ENCODE measurements around the gene MAPK8. TPM values are rescaled to one million over a fixed set of nuclear protein-coding genes. Genes with fewer than 3 reads are reported as not detected.

The MAPK8 gene
- total RNA-seq, 1 experiment from 2014 or later = 52.9 TPM

DNA sequence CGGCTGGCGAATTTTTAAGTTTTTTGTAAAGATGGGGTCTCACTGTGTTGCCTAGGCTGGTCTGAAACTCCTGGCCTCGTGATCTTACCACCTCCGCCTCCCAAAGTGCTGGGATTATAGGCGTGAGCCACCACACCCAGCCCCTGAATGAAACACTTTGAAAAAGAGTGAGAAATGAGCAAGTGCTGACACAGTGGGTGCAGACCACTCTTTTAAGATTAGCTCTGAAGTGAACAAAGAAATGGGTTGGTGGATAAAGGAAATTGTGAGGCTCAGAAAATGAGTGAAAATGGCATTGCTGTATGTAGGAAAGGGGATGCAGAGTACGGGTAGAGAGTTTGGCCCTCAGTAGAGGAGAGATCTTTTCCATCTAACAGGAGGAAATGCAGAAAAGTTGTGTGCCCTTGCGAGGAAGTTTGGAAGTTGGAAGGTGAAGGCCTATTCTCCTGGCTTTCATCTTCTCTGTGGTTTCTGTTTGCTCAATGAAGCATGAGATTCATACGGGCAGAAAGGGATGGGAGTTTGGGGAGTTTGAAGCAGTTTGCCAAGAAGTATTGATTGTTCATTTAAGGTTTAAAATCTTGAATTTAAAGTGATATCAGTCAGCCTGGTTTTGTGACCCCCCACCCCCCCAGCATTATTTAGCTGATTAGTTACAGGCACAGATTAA, 11.0 kb downstream of the MAPK8 start:
- no peaks in the 10 kb centered on the region for H3K9me3 Mint-ChIP-seq
- peaks cover 15% of the 10 kb centered on the region for H3K4me1 Mint-ChIP-seq
- POLR2A ChIA-PET = no interaction called here
- H3K27me3 Mint-ChIP-seq (ENCODE audit: low read depth) = no peaks in the 10 kb centered on the region
- no peak overlapping the region for H3K4me3 Mint-ChIP-seq
- ATAC-seq (no peak), DNase-seq (ENCODE audit: low spot score) (no peak)
- no peak for TF ChIP-seq ZNF317 (CRISPR knock-in tag; IDR thresholded peaks at IDR 0.05; ENCODE audit: borderline replicate concordance, low read depth)
- no peak for TF ChIP-seq TEAD1 (CRISPR knock-in tag; IDR thresholded peaks at IDR 0.05)
- TF ChIP-seq, protein P1, sequence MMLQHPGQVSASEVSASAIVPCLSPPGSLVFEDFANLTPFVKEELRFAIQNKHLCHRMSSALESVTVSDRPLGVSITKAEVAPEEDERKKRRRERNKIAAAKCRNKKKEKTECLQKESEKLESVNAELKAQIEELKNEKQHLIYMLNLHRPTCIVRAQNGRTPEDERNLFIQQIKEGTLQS (CRISPR knock-in tag; conservative IDR thresholded peaks at IDR 0.05) = no peak
- no peak for TF ChIP-seq ZBTB43 (CRISPR knock-in tag; IDR thresholded peaks at IDR 0.05)
- no peak for TF ChIP-seq FOXK1 (CRISPR knock-in tag; IDR thresholded peaks at IDR 0.05)
- TF ChIP-seq JAZF1 (CRISPR knock-in tag; IDR thresholded peaks at IDR 0.05) = no peak
- TF ChIP-seq, protein P2, sequence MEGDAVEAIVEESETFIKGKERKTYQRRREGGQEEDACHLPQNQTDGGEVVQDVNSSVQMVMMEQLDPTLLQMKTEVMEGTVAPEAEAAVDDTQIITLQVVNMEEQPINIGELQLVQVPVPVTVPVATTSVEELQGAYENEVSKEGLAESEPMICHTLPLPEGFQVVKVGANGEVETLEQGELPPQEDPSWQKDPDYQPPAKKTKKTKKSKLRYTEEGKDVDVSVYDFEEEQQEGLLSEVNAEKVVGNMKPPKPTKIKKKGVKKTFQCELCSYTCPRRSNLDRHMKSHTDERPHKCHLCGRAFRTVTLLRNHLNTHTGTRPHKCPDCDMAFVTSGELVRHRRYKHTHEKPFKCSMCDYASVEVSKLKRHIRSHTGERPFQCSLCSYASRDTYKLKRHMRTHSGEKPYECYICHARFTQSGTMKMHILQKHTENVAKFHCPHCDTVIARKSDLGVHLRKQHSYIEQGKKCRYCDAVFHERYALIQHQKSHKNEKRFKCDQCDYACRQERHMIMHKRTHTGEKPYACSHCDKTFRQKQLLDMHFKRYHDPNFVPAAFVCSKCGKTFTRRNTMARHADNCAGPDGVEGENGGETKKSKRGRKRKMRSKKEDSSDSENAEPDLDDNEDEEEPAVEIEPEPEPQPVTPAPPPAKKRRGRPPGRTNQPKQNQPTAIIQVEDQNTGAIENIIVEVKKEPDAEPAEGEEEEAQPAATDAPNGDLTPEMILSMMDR (IDR thresholded peaks at IDR 0.05) = no peak
- no peak for TF ChIP-seq NR3C1 (CRISPR knock-in tag; conservative IDR thresholded peaks at IDR 0.05; ENCODE audit: low read depth)
- TF ChIP-seq NR2C2 (CRISPR knock-in tag; IDR thresholded peaks at IDR 0.05) = no peak
- no peak for TF ChIP-seq ZMAT4 (CRISPR knock-in tag; IDR thresholded peaks at IDR 0.05)
- TF ChIP-seq STAT6 (CRISPR knock-in tag; conservative IDR thresholded peaks at IDR 0.05; ENCODE audit: low read depth) = no peak
- TF ChIP-seq NR1H2 (CRISPR knock-in tag; IDR thresholded peaks at IDR 0.05) = no peak
- TF ChIP-seq SMAD4 (CRISPR knock-in tag; IDR thresholded peaks at IDR 0.05) = no peak
- TF ChIP-seq, protein P3, sequence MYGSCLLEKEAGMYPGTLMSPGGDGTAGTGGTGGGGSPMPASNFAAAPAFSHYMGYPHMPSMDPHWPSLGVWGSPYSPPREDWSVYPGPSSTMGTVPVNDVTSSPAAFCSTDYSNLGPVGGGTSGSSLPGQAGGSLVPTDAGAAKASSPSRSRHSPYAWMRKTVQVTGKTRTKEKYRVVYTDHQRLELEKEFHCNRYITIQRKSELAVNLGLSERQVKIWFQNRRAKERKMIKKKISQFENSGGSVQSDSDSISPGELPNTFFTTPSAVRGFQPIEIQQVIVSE (CRISPR knock-in tag; IDR thresholded peaks at IDR 0.05; ENCODE audit: borderline replicate concordance) = no peak
- TF ChIP-seq HMGA2 (CRISPR knock-in tag; IDR thresholded peaks at IDR 0.05) = no peak
- TF ChIP-seq, protein P4, sequence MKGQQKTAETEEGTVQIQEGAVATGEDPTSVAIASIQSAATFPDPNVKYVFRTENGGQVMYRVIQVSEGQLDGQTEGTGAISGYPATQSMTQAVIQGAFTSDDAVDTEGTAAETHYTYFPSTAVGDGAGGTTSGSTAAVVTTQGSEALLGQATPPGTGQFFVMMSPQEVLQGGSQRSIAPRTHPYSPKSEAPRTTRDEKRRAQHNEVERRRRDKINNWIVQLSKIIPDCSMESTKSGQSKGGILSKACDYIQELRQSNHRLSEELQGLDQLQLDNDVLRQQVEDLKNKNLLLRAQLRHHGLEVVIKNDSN (CRISPR knock-in tag; IDR thresholded peaks at IDR 0.05) = no peak
- no peak for TF ChIP-seq JUN (CRISPR knock-in tag; IDR thresholded peaks at IDR 0.05)
- TF ChIP-seq, protein P5, sequence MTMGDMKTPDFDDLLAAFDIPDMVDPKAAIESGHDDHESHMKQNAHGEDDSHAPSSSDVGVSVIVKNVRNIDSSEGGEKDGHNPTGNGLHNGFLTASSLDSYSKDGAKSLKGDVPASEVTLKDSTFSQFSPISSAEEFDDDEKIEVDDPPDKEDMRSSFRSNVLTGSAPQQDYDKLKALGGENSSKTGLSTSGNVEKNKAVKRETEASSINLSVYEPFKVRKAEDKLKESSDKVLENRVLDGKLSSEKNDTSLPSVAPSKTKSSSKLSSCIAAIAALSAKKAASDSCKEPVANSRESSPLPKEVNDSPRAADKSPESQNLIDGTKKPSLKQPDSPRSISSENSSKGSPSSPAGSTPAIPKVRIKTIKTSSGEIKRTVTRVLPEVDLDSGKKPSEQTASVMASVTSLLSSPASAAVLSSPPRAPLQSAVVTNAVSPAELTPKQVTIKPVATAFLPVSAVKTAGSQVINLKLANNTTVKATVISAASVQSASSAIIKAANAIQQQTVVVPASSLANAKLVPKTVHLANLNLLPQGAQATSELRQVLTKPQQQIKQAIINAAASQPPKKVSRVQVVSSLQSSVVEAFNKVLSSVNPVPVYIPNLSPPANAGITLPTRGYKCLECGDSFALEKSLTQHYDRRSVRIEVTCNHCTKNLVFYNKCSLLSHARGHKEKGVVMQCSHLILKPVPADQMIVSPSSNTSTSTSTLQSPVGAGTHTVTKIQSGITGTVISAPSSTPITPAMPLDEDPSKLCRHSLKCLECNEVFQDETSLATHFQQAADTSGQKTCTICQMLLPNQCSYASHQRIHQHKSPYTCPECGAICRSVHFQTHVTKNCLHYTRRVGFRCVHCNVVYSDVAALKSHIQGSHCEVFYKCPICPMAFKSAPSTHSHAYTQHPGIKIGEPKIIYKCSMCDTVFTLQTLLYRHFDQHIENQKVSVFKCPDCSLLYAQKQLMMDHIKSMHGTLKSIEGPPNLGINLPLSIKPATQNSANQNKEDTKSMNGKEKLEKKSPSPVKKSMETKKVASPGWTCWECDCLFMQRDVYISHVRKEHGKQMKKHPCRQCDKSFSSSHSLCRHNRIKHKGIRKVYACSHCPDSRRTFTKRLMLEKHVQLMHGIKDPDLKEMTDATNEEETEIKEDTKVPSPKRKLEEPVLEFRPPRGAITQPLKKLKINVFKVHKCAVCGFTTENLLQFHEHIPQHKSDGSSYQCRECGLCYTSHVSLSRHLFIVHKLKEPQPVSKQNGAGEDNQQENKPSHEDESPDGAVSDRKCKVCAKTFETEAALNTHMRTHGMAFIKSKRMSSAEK (CRISPR knock-in tag; IDR thresholded peaks at IDR 0.05; ENCODE audit: borderline replicate concordance) = no peak
- TF ChIP-seq, protein P6, sequence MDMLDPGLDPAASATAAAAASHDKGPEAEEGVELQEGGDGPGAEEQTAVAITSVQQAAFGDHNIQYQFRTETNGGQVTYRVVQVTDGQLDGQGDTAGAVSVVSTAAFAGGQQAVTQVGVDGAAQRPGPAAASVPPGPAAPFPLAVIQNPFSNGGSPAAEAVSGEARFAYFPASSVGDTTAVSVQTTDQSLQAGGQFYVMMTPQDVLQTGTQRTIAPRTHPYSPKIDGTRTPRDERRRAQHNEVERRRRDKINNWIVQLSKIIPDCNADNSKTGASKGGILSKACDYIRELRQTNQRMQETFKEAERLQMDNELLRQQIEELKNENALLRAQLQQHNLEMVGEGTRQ (CRISPR knock-in tag; IDR thresholded peaks at IDR 0.05) = no peak
- CTCF ChIA-PET = interaction anchor here (1.0 kb wide), 1 partner anchor 27 kb away, joined by 3 read pairs; no protein-coding TSS in a partner anchor
- H3K36me3 Mint-ChIP-seq = no peaks in the 10 kb centered on the region
- no peak overlapping the region for H3K27ac Mint-ChIP-seq
